Measurements from ENCODE around the gene SHISAL2A.

- no peak for TF ChIP-seq CTCF (IDR thresholded peaks at IDR 0.05)
- TF ChIP-seq POLR2A (IDR thresholded peaks at IDR 0.05), result no peak
- TF ChIP-seq EP300 (IDR thresholded peaks at IDR 0.05), result no peak
Measured at GRCh38 chr1:52600533-52601179, 32.3 kb upstream of the SHISAL2A start.
